Endothelial cell (in vitro differentiated cells): ENCODE data around the gene CALM3. TPM values are rescaled to one million over a fixed set of nuclear protein-coding genes. Genes with fewer than 3 reads are reported as not detected.
"Not testable (repeated sequence)": the region's sequence is repeated elsewhere in the genome, so short reads cannot be mapped to it uniquely, and the experiment has no call there.

Source experiments
- DNase-seq: peaks from one replicate; pipeline ENCODE4 v3.0.0; 2021; ENCODE audit warnings: low spot score
- H3K27ac Mint-ChIP-seq: one replicate; pipeline ENCODE4 v1.8.0; 2021; ENCODE audit warnings: mixed read lengths, inconsistent platforms; ENCODE audit not compliant: unreplicated experiment
- H3K27me3 Mint-ChIP-seq: one replicate; pipeline ENCODE4 v1.8.0; 2021; ENCODE audit warnings: mild to moderate bottlenecking, moderate library complexity, mixed read lengths, inconsistent platforms; ENCODE audit not compliant: unreplicated experiment
- H3K36me3 Mint-ChIP-seq: one replicate; pipeline ENCODE4 v1.8.0; 2021; ENCODE audit warnings: mild to moderate bottlenecking, low read depth, mixed read lengths, inconsistent platforms; ENCODE audit not compliant: unreplicated experiment
- H3K4me1 Mint-ChIP-seq: one replicate; pipeline ENCODE4 v1.8.0; 2021; ENCODE audit warnings: mild to moderate bottlenecking, mixed read lengths, inconsistent platforms; ENCODE audit not compliant: unreplicated experiment
- H3K4me3 Mint-ChIP-seq: one replicate; pipeline ENCODE4 v1.8.0; 2021; ENCODE audit warnings: mild to moderate bottlenecking, mixed read lengths, inconsistent platforms; ENCODE audit not compliant: unreplicated experiment
- H3K9me3 Mint-ChIP-seq: one replicate; pipeline ENCODE4 v1.8.0; 2021; ENCODE audit warnings: mixed read lengths, inconsistent platforms; ENCODE audit not compliant: unreplicated experiment
- total RNA-seq: library from RNA; stranded (reverse); fragmentation: NEBNext Ultra II Directional; extraction: Animal tissue kit (Norgen Biotek cat#: 25700); gene quantifications from one replicate; pipeline ENCODE4 v1.2.1, GENCODE V29; 2021; ENCODE audit not compliant: unreplicated experiment
- TF ChIP-seq, protein P1 (sequence below): fragments of 200-600 bp; sonication (generic); IDR thresholded peaks from one replicate; pipeline ENCODE4 v1.5.0; 2021; ENCODE audit warnings: antibody characterized with exemption; ENCODE audit not compliant: unreplicated experiment

The CALM3 gene
- total RNA-seq, 1 donor from 2014 or later: 564 TPM

DNA sequence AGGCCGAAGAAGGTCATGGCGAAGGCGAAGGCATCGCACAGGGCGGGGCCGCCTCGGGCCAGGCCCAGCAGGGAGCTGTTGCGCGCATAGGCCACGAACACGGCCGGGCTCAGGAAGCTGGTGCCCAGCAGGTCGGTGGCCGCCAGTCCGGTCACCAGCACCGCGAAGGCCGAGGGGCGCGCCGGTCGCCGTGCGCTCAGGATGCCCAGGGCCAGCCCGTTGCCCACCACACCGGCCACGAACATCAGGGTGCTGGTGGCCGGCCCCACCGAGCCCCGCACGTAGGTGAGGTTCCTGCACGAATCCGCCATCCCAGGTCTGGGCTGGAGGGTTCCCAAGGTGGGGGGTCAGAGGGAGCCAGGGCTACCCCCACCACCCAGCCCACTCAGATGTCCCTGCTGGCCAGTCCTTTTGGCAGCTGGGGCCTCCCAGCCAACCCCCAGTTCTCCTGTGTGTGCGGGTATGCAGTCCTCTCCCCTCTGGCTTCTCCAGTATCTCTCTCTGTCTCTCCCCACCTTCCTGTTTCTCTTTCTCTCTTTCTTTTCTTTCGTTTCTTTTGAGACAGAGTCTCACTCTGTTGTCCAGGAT is 22.9 kb downstream of the CALM3 start:
- TF ChIP-seq, protein P1, sequence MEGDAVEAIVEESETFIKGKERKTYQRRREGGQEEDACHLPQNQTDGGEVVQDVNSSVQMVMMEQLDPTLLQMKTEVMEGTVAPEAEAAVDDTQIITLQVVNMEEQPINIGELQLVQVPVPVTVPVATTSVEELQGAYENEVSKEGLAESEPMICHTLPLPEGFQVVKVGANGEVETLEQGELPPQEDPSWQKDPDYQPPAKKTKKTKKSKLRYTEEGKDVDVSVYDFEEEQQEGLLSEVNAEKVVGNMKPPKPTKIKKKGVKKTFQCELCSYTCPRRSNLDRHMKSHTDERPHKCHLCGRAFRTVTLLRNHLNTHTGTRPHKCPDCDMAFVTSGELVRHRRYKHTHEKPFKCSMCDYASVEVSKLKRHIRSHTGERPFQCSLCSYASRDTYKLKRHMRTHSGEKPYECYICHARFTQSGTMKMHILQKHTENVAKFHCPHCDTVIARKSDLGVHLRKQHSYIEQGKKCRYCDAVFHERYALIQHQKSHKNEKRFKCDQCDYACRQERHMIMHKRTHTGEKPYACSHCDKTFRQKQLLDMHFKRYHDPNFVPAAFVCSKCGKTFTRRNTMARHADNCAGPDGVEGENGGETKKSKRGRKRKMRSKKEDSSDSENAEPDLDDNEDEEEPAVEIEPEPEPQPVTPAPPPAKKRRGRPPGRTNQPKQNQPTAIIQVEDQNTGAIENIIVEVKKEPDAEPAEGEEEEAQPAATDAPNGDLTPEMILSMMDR: no peak
- no peak overlapping the region for H3K27ac Mint-ChIP-seq
- H3K4me1 Mint-ChIP-seq: no peaks in the 10 kb centered on the region
- H3K36me3 Mint-ChIP-seq: no peaks in the 10 kb centered on the region
- H3K27me3 Mint-ChIP-seq: peaks cover 6% of the 10 kb centered on the region
- H3K4me3 Mint-ChIP-seq: no peak overlapping the region
- no peak for DNase-seq
- no peaks in the 10 kb centered on the region for H3K9me3 Mint-ChIP-seq

GRCh38 chr19:46624958-46625661 is 24.0 kb downstream of the CALM3 start, which contains the start of gene PTGIR:
Gene PTGIR (minus strand): TSS chr19:46625089. CDS start chr19:46624225, 864 bp downstream.
- no peak for DNase-seq
- H3K9me3 Mint-ChIP-seq: no peaks in the 10 kb centered on the region
- H3K27me3 Mint-ChIP-seq: peaks cover 6% of the 10 kb centered on the region
- no peak within 1 kb of the TSS for H3K4me3 Mint-ChIP-seq
- H3K36me3 Mint-ChIP-seq: no peaks in the 10 kb centered on the region
- TF ChIP-seq, protein P1: no peak
- peaks cover 4% of the 10 kb centered on the region for H3K4me1 Mint-ChIP-seq
- H3K27ac Mint-ChIP-seq: no peak within 1 kb of the TSS

DNA sequence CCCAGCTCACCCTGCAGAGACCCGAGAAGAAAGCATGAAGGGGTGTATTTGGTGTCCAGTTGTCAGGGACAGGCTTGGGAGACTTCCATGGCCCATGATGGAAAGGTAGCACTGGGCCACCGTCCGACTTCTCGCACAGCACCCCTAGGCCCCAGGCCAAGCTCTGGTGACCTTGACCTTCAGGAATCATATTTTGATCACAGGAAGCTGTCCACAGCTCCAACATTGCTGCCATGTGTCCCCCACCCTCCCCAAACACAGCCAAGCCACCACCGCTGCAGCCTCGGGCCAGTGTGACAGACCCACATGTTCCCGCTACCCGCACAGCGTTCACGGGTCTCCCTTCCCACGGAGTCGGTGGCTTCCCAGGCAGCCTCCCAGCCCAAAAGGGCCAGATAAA is 24.6 kb downstream of the CALM3 start:
- peaks cover 6% of the 10 kb centered on the region for H3K27me3 Mint-ChIP-seq

DNA sequence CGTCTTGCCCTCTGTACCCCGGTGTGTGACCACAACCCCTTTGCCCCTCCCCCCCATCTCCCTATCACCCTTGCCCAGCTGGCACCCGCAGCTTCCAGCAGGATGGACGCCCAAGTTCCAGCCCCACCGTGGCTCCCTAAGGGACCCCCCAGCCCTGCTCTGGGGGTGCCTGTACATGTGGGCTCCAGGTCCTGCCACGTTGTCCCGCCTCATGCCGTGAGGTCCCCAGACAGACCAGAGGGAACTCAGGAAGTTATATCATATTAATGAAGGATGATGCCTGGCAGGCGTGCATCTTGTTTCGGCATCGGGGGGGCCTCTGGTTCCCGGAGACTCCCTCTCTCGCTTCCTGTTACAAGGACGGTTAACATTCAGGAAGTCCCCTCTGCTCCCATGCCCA is 25.3 kb downstream of the CALM3 start:
- Mint-ChIP-seq H3K4me3 (no peak overlapping the region), H3K4me1 (peaks cover 4% of the 10 kb centered on the region), H3K36me3 (no peaks in the 10 kb centered on the region), H3K27ac (no peak overlapping the region), H3K9me3 (no peaks in the 10 kb centered on the region), H3K27me3 (peaks cover 4% of the 10 kb centered on the region)
- DNase-seq: no peak
- TF ChIP-seq, protein P1: no peak

More for the DNA sequence above, 24.6 kb downstream of the CALM3 start:
- H3K9me3 Mint-ChIP-seq: no peaks in the 10 kb centered on the region
- no peak overlapping the region for H3K4me3 Mint-ChIP-seq
- H3K27ac Mint-ChIP-seq: no peak overlapping the region
- TF ChIP-seq, protein P1: no peak
- H3K4me1 Mint-ChIP-seq: peaks cover 4% of the 10 kb centered on the region
- no peak for DNase-seq
- no peaks in the 10 kb centered on the region for H3K36me3 Mint-ChIP-seq

- H3K9me3 Mint-ChIP-seq, H3K36me3 Mint-ChIP-seq, DNase-seq, H3K27me3 Mint-ChIP-seq, H3K4me1 Mint-ChIP-seq, H3K27ac Mint-ChIP-seq: not testable (repeated sequence)
- H3K4me3 Mint-ChIP-seq: peak overlapping the region; percentile 25
Observed at GRCh38 chr19:46628970-46629369, 27.8 kb downstream of the CALM3 start.
